ENCODE results near the gene TMPRSS4.

DNA sequence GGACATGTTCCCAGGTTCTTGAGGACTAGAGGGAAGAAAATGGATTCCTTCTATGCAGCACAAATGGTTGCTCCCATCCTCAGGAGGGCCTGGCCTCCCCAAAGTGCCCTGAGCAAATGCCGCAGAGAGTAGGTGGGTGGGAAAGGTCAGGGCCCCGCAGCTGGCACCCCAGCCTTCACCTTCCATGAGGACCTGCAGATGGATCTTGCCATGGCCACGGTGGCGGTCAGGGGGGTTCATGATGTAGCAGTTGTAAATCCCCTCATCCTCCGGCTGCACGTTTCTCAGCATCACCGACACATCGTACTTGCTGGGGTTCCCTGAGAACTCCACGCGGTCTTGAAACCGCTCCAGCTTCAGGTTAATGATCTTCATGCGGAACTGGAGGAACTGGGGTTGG is 91.0 kb downstream of the TMPRSS4 start:
- TF ChIP-seq, protein P1, sequence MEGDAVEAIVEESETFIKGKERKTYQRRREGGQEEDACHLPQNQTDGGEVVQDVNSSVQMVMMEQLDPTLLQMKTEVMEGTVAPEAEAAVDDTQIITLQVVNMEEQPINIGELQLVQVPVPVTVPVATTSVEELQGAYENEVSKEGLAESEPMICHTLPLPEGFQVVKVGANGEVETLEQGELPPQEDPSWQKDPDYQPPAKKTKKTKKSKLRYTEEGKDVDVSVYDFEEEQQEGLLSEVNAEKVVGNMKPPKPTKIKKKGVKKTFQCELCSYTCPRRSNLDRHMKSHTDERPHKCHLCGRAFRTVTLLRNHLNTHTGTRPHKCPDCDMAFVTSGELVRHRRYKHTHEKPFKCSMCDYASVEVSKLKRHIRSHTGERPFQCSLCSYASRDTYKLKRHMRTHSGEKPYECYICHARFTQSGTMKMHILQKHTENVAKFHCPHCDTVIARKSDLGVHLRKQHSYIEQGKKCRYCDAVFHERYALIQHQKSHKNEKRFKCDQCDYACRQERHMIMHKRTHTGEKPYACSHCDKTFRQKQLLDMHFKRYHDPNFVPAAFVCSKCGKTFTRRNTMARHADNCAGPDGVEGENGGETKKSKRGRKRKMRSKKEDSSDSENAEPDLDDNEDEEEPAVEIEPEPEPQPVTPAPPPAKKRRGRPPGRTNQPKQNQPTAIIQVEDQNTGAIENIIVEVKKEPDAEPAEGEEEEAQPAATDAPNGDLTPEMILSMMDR (IDR thresholded peaks at IDR 0.05), result no peak
- TF ChIP-seq POLR2A (IDR thresholded peaks at IDR 0.05), result no peak

Data from esophagus squamous epithelium (tissue), 4 donors.